Measurements from ENCODE around the gene FITM1.

The FITM1 gene, protein sequence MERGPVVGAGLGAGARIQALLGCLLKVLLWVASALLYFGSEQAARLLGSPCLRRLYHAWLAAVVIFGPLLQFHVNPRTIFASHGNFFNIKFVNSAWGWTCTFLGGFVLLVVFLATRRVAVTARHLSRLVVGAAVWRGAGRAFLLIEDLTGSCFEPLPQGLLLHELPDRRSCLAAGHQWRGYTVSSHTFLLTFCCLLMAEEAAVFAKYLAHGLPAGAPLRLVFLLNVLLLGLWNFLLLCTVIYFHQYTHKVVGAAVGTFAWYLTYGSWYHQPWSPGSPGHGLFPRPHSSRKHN

GRCh38 chr14:24130380-24130716, at the start of gene FITM1:
FITM1 (plus strand) TSS chr14:24130659; CDS start chr14:24131564, 905 bp downstream.
- Histone ChIP-seq H3K9me3 (ENCODE audit: control insufficient read depth, insufficient read depth, low read depth, low read length) (no peaks in the 10 kb centered on the region), H3K36me3 (ENCODE audit: control insufficient read depth, insufficient read depth, low read length) (no peaks in the 10 kb centered on the region), H3K27ac (ENCODE audit: low read depth, low read length) (no peak within 1 kb of the TSS), H3K4me1 (ENCODE audit: control insufficient read depth, insufficient read depth, low read length) (peaks cover 3% of the 10 kb centered on the region; the same call in 1 of the 2 replicates), H3K4me3 (ENCODE audit: low read depth, low read length) (no peak within 1 kb of the TSS), H3K27me3 (ENCODE audit: control insufficient read depth, insufficient read depth, low read length) (no peaks in the 10 kb centered on the region), H3K9ac (ENCODE audit: low read length) (no peak within 1 kb of the TSS)

DNA sequence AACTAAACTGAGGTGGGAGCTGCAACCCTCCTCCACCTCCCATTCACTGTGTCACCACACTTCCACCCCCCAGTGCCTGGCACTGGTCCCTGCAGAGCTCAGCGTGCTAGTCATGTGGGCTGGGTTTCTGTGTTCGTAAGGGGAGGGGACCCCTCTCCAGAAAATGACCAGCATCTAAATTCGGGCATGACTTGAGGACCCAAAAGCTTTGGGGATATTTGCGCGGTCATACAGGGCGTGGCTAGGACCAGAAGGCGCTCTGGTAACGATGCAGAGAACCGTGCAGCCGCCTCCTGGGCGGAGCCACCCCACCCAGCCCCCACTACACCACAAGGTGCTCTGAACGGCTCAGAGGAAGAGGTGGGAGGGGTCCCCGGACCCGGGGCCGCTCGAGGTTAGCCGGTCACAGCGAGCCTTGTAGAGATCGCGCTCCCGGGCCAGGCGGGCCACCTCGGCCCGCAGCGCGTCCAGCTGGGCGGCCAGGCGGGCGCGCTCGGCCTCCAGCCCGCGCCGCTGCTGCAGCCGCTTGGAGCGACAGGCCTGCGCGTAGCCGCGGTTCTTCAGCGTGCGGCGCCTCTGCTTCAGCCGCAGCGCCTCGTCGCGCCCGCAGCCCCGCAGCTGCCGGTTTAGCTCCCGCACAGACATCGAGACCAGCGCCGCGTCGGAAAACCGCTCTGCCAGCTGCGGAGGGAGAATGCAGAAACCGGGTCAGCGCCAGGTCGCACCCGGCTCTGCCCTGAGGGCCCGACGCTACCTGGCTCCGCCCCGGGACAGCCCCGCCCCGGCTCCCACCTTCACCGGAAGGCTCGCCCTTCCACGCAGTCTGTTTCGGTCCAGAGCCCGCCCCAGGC, 49.3 kb upstream of the FITM1 start:
- peaks cover 37% of the 10 kb centered on the region for H3K27me3 ChIP-seq (ENCODE audit: control insufficient read depth, insufficient read depth, low read length)
- H3K27ac ChIP-seq (ENCODE audit: low read depth, low read length) = no peak overlapping the region
- H3K4me1 ChIP-seq (ENCODE audit: control insufficient read depth, insufficient read depth, low read length) = peaks cover 25% of the 10 kb centered on the region

DNA sequence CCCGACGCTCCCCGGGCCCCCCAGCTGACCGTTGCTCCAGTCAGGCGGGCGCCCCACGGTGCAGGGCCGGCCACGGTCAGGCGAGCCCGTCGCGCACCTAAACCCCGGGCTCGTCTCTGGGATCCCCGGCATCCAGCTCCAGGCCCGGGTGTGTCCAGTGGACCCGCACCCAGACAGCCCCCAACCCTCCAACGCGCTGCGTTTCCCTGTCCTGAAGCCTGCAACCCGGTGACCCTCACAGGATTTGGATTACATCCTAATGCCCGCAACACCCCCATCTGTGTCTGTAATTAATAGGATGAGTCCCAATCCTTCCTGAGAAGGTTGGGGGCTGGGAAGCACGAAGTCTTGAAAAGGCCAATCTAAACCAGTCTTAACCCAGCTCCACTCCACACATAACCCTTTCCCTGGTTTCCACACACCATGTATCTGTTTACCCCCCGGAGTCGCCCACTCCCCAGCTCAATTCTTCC, 48.7 kb upstream of the FITM1 start:
- no peak overlapping the region for H3K27ac ChIP-seq (ENCODE audit: low read depth, low read length)
- no peaks in the 10 kb centered on the region for H3K36me3 ChIP-seq (ENCODE audit: control insufficient read depth, insufficient read depth, low read length)
- H3K4me3 ChIP-seq (ENCODE audit: low read depth, low read length) = peak overlapping the region; percentile 73
- H3K9me3 ChIP-seq (ENCODE audit: control insufficient read depth, insufficient read depth, low read depth, low read length) = no peaks in the 10 kb centered on the region
- no peak overlapping the region for H3K9ac ChIP-seq (ENCODE audit: low read length)
- H3K4me1 ChIP-seq (ENCODE audit: control insufficient read depth, insufficient read depth, low read length) = peaks cover 25% of the 10 kb centered on the region
- peaks cover 37% of the 10 kb centered on the region for H3K27me3 ChIP-seq (ENCODE audit: control insufficient read depth, insufficient read depth, low read length)

More for the DNA sequence above, 49.3 kb upstream of the FITM1 start:
- H3K9me3 ChIP-seq (ENCODE audit: control insufficient read depth, insufficient read depth, low read depth, low read length) = no peaks in the 10 kb centered on the region
- peak overlapping the region; percentile 73 for H3K4me3 ChIP-seq (ENCODE audit: low read depth, low read length)
- H3K9ac ChIP-seq (ENCODE audit: low read length) = peak overlapping the region; percentile 33
- no peaks in the 10 kb centered on the region for H3K36me3 ChIP-seq (ENCODE audit: control insufficient read depth, insufficient read depth, low read length)

DNA sequence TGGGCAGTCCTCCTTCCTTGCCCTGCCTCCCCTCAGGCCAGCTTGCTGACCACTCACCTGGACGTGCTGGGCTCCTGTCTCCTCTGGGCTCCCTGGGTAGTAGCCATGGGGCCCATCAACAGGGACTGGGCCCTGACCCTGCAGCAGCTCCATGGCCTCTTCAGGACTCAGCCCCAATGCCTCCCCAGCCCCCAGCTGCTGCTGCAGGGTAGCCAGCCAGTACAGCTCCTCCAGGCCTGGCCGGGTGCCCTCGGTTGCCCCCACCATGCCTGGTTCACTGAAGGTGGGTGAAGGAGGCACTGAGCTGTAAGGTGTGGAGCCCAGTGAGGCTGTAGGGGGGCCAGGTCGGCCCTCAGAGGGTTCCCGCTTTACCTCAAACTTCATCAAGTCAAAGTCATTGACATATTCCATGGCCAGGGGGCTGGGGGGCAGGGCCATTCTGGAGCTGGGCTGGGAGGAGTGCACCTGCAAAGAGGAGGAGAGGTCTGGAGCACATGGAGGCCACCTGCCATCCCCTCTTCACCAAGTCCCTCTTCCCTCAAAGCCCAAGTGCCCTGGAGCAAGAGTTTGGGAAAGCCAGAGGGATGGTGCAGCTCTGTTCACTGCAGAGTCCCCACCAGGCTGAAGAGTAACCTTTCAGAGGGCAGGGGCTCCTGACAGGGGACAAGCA, 47.9 kb upstream of the FITM1 start:
- Histone ChIP-seq H3K4me1 (ENCODE audit: control insufficient read depth, insufficient read depth, low read length) (peaks cover 25% of the 10 kb centered on the region), H3K9me3 (ENCODE audit: control insufficient read depth, insufficient read depth, low read depth, low read length) (no peaks in the 10 kb centered on the region), H3K9ac (ENCODE audit: low read length) (no peak overlapping the region), H3K27me3 (ENCODE audit: control insufficient read depth, insufficient read depth, low read length) (peaks cover 37% of the 10 kb centered on the region), H3K27ac (ENCODE audit: low read depth, low read length) (no peak overlapping the region), H3K36me3 (ENCODE audit: control insufficient read depth, insufficient read depth, low read length) (no peaks in the 10 kb centered on the region), H3K4me3 (ENCODE audit: low read depth, low read length) (no peak overlapping the region)

DNA sequence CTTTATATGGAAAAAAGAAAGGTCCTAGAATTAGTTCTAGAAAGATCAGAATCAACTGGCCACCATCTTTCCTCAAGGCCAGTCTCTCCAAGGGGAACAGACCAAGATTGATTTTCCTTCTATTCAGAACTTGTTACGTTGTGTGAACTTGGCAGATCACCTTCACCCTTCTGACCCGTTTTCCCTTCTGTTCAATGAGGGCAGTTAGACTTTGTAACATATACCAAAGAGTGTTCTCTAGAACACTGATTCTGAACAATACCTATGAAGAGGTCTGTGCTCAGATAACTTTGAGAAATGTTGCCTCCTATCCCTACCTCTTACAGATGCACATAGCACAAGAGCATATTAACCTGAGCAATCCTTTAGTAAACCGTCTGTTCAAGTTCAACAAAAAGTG, 47.0 kb upstream of the FITM1 start:
- Histone ChIP-seq H3K27me3 (ENCODE audit: control insufficient read depth, insufficient read depth, low read length) (peaks cover 37% of the 10 kb centered on the region), H3K9ac (ENCODE audit: low read length) (no peak overlapping the region), H3K4me1 (ENCODE audit: control insufficient read depth, insufficient read depth, low read length) (peaks cover 25% of the 10 kb centered on the region), H3K27ac (ENCODE audit: low read depth, low read length) (no peak overlapping the region), H3K4me3 (ENCODE audit: low read depth, low read length) (no peak overlapping the region), H3K9me3 (ENCODE audit: control insufficient read depth, insufficient read depth, low read depth, low read length) (no peaks in the 10 kb centered on the region), H3K36me3 (ENCODE audit: control insufficient read depth, insufficient read depth, low read length) (no peaks in the 10 kb centered on the region)

- Histone ChIP-seq H3K4me1 (ENCODE audit: control insufficient read depth, insufficient read depth, low read length) (peaks cover 22% of the 10 kb centered on the region), H3K27ac (ENCODE audit: low read depth, low read length) (no peak overlapping the region), H3K36me3 (ENCODE audit: control insufficient read depth, insufficient read depth, low read length) (no peaks in the 10 kb centered on the region), H3K4me3 (ENCODE audit: low read depth, low read length) (no peak overlapping the region), H3K9me3 (ENCODE audit: control insufficient read depth, insufficient read depth, low read depth, low read length) (no peaks in the 10 kb centered on the region), H3K27me3 (ENCODE audit: control insufficient read depth, insufficient read depth, low read length) (peaks cover 37% of the 10 kb centered on the region), H3K9ac (ENCODE audit: low read length) (no peak overlapping the region)
Measured at GRCh38 chr14:24084440-24084839, 46.0 kb upstream of the FITM1 start.

DNA sequence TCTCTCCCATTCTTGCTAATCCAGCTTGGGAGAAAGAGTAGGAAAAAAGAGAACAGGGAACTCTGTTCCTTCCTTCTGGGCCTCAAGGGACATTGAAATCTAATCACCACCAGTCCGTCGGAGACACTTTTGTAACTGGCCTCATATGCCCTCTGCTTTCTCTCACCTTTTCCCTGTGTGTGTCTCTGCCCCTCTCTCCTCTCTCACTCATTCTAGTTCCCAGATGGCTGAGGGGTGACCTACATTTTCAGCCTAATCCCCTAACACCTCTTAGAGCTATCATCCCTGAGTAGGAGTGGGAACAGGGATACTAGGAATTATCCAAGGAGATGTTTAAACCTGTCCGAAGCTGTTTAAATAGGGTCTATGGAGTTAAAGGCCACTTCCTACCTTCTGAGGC, 45.2 kb upstream of the FITM1 start:
- H3K9me3 ChIP-seq (ENCODE audit: control insufficient read depth, insufficient read depth, low read depth, low read length) = no peaks in the 10 kb centered on the region
- H3K9ac ChIP-seq (ENCODE audit: low read length) = no peak overlapping the region
- H3K4me3 ChIP-seq (ENCODE audit: low read depth, low read length) = no peak overlapping the region
- no peaks in the 10 kb centered on the region for H3K36me3 ChIP-seq (ENCODE audit: control insufficient read depth, insufficient read depth, low read length)
- no peak overlapping the region for H3K27ac ChIP-seq (ENCODE audit: low read depth, low read length)
- peaks cover 14% of the 10 kb centered on the region for H3K4me1 ChIP-seq (ENCODE audit: control insufficient read depth, insufficient read depth, low read length)
- peaks cover 37% of the 10 kb centered on the region for H3K27me3 ChIP-seq (ENCODE audit: control insufficient read depth, insufficient read depth, low read length)

DNA sequence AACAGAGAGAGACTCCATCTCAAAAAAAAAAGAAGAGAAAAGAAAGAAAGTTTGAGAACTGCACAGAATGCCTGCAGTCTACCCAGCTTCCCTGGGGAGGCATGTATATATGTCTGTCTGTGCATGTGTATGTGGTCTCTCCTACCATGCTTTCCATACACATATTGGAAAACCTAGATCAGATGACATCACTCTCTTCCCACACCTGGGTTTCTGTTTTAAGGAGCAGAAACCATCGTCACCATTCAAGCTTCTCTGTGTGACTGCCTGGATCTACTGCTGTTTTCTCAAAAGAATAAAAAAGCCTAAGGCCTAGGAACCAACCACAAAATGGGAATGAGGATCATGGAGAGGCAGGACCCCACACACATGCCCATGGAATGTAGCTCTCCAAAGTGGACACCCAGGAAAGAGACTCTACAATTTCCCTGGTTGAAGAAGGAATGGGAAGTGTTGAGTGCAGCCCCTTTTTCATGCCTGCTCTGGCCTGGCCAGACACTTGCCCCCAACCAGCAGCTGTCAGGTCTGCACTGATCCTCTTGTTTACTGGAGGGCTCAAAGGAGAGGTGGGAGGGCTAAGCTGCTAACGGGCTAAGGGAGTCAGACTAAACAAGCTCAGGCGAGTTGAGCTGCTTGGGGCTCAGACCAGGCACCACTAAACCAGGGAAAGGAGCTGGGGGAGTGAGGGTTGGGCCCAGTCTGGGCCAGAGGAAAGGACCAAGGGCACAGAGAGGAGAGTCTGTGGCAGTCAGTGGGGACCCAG, 44.1 kb upstream of the FITM1 start:
- H3K4me1 ChIP-seq (ENCODE audit: control insufficient read depth, insufficient read depth, low read length) = peaks cover 8% of the 10 kb centered on the region; the same call in 1 of the 2 replicates
- H3K9ac ChIP-seq (ENCODE audit: low read length) = no peak overlapping the region
- no peaks in the 10 kb centered on the region for H3K36me3 ChIP-seq (ENCODE audit: control insufficient read depth, insufficient read depth, low read length)
- H3K27ac ChIP-seq (ENCODE audit: low read depth, low read length) = no peak overlapping the region
- no peaks in the 10 kb centered on the region for H3K9me3 ChIP-seq (ENCODE audit: control insufficient read depth, insufficient read depth, low read depth, low read length)
- no peak overlapping the region for H3K4me3 ChIP-seq (ENCODE audit: low read depth, low read length)
- H3K27me3 ChIP-seq (ENCODE audit: control insufficient read depth, insufficient read depth, low read length) = peaks cover 32% of the 10 kb centered on the region

DNA sequence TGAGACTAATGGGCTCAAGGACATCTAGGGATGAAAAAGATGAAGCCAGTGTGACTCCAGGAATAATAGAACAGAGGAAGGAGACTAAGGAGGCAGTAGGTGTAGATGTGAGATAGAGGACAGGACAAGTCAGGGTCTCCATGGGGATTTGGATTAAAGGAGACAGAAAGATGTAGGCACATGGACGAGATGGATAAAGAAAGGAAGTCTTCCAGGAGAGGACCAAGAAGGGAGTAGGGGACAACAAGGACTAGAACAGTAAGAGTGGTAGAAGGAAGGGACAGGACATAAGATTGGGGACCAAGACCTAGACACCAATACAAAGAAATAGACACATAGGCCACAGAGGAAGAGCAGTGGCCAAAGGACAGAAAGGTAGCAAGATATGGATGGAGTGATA, 43.5 kb upstream of the FITM1 start:
- H3K9me3 ChIP-seq (ENCODE audit: control insufficient read depth, insufficient read depth, low read depth, low read length) = no peaks in the 10 kb centered on the region
- H3K4me1 ChIP-seq (ENCODE audit: control insufficient read depth, insufficient read depth, low read length) = peaks cover 4% of the 10 kb centered on the region; the same call in 1 of the 2 replicates
- no peak overlapping the region for H3K4me3 ChIP-seq (ENCODE audit: low read depth, low read length)
- H3K27ac ChIP-seq (ENCODE audit: low read depth, low read length) = no peak overlapping the region
- H3K9ac ChIP-seq (ENCODE audit: low read length) = no peak overlapping the region
- peaks cover 28% of the 10 kb centered on the region for H3K27me3 ChIP-seq (ENCODE audit: control insufficient read depth, insufficient read depth, low read length)
- H3K36me3 ChIP-seq (ENCODE audit: control insufficient read depth, insufficient read depth, low read length) = no peaks in the 10 kb centered on the region

- Histone ChIP-seq H3K27me3 (ENCODE audit: control insufficient read depth, insufficient read depth, low read length) (peaks cover 17% of the 10 kb centered on the region), H3K9ac (ENCODE audit: low read length) (no peak overlapping the region), H3K4me1 (ENCODE audit: control insufficient read depth, insufficient read depth, low read length) (peaks cover 1% of the 10 kb centered on the region; the same call in 1 of the 2 replicates), H3K4me3 (ENCODE audit: low read depth, low read length) (no peak overlapping the region), H3K9me3 (ENCODE audit: control insufficient read depth, insufficient read depth, low read depth, low read length) (no peaks in the 10 kb centered on the region), H3K36me3 (ENCODE audit: control insufficient read depth, insufficient read depth, low read length) (no peaks in the 10 kb centered on the region), H3K27ac (ENCODE audit: low read depth, low read length) (no peak overlapping the region)
Measured at GRCh38 chr14:24088095-24088494, 42.4 kb upstream of the FITM1 start.

Data from HUES6 (cell line).